ENCODE results near the gene KLHL29.

GRCh38 chr2:23618794-23619530 lies 234.0 kb downstream of the KLHL29 start:
- TF ChIP-seq EZH2 (IDR thresholded peaks at IDR 0.05; ENCODE audit: borderline replicate concordance, low read depth, low read length, severe bottlenecking) = no peak
- TF ChIP-seq CTCF (IDR thresholded peaks at IDR 0.05; ENCODE audit: borderline replicate concordance, extremely low read depth, low read length, poor library complexity, severe bottlenecking) = no peak

All from DND-41 (cell line).